HG03196 (cell line): Measurements from ENCODE around the gene ZSWIM9.

Experiments used
- ATAC-seq: cut with Tn5 transposase; IDR thresholded peaks from one replicate; pipeline ENCODE4 v1.9.1; 2021; ENCODE audit not compliant: unreplicated experiment

Gene ZSWIM9

DNA sequence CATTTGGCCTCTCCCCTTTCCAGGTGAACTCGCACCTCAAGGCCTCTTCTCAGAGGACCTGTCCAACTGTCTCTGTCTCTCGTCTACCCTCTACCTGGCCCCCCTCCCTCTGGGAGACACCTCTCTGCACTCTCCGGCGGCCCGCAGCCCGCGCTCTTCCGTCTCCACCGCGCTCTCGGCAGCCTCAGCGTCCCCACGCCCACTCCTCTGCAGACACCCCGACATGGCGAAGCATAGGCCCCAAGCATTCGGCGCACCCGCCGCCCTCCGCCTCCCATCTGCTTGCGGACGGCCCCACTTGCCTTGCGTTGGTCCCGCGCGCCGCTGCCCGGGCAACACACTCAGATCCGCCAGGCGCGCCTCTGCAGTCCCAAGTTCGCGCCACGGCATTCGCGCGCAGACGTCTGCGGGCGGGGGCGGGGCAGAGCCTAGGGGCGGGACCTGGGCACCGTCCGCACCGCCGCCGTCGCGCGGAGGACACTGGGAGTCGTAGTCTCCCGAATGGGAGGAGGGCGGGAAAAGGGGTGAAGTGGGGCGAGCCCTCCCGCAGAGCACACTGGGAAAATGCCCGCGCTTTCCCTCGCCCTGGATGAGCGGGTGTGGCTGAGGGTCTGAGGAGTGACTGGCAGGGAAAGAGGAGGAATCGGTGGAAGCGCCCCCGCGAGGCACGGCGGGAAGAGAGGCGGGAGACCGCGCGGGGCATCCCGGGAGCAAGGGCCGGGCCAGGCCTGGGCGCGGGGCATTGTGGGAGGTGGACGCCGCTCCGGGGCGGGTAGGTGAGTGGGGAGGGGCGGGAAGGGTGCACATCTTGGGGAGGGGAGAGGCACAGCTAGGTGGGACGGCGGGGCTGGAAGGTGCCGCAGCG, at the start of gene ZSWIM9, which contains the start of gene LIG1:
Gene ZSWIM9 (plus strand): TSS at position 742 of the 865 bp plus-strand sequence. CDS start 1,123 bp downstream, outside the sequence.
Gene LIG1 (minus strand): TSS at position 406 of the 865 bp plus-strand sequence. CDS start 4,778 bp downstream, outside the sequence.
- ATAC-seq, result peak; percentile 84

DNA sequence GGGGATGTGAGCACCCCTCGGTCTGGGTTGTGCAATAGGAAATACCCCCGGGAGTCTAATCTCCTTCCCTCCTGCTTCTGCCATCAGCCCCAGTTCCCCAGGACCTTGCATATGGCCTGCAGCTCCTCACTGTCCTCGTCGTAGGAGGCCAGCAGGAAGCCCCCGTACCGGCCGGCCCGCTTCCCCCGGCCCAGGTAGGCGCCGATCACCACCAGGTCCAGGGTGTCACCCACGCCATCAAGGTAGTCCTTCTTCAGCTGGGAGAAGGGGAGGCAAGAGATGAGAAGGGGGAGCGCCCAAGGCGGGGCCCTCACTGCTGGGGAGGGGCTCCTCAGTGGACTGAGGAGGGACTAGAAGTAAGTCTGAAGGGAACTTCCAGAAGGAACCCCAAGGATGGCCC, 49.4 kb upstream of the ZSWIM9 start:
- no peak for ATAC-seq

DNA sequence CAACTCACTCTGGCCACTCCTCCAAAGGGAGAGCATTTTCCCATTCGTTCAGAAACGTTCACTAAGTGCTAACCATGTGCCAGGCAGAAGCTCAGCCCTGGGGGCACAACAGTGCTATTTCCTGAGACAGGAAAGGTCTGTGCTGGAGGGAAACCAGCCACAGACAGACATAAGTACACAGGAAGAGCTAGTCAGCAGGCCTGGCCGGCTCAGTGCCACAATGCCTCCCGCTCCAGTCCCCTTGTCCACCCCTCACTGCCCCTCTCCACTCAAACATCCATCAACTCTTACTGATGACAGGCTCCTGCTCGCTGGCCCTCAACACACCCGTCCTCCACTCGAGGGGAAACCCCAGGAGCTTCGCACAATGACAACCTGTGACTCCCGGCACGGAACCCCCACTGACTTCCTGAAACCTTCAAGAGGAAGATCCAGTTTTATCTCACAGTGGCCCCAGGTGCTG, 48.5 kb upstream of the ZSWIM9 start:
- no peak for ATAC-seq

DNA sequence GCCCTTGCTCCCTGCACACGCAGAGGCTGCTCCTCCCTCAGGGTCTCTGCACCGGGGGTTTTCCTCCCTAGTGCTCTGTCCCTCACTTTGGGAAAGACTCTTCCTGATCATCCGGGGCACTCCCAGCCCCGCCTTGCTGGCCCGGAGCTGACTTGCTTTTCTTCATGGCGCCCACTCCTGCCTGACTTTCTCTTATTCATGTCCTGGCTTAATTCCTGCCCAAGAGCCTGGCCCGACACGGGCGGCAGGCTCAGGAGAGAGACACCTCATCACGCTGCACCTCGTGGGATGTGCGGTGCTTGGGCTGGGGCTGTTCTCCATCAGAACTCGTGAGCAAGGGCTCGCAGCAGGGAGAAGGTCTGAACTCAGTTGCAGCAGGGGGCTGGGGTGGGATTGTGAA, 48.1 kb upstream of the ZSWIM9 start:
- ATAC-seq, result no peak

DNA sequence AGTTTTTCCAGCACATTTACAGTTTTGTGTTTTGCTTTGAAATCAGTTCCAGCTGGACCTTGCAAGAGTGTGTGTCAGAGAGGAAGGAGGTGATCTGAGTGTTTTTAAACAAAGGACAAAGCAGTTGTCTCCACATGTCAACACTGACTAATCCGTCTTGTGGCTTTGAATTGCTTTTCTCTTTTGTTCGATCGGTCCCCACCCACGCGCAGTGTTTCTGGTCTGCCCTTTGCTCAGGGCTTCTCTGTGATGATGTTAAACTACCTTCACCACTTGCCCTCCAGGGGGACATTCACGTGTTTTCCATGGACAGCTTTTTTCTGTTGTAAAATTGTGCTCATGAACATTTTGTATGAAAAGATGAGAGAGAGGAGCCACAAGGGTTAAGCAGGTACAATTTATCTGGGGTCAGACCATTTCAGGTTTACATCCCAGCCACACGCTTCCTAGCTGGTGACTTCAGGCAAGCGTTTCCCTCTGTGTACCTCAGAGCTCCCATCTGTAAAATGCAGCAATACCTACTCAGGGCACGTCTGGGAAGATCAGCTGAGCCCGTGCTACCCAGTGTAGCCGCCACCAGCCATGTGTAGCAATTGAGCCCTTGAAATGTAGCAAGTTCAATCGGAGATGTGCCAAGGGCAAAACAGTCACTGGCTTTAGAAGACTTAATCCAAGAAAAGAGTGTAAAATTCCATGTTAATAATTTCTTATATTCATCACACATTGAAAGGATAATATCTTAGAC, 46.4 kb upstream of the ZSWIM9 start:
- no peak for ATAC-seq

DNA sequence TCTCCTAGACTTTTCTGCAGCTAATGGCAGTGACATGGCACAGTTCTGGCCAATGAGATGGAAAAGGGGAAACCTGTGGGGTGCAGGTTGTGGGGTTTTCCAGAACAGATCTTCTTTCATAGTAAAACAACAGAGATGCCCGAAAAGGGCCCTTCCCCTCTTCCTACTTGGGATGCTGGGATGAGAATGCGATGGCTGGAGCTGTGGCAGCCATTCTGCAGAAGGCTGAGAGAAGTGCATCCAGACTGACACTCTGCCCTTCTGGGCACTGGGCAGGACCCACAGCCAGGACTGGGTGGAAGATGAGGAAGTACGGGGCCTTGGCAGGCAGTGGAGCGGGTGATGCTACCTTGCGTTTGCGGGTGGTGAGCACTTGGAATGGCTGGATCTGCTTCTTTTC, 42.9 kb upstream of the ZSWIM9 start:
- ATAC-seq, result no peak

DNA sequence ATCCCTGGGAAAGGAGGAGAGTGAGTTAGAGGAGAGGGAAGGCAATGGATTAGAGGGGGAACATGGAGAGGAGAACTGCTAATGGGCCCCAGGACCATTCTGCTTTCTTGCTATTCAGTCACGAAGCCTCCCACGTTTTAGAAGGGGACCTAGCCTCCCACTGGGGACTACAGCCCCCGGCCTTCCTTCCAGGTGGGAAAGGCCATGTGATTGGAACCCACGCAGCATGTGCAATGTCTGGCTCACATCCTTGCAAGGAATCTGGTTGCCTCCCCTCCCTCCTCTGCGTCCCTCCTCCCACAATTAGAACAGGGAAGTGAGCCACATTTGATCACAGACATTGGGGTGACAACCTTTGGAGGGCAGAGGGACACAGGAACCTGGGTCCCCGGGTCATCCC, 37.4 kb upstream of the ZSWIM9 start:
- no peak for ATAC-seq

DNA sequence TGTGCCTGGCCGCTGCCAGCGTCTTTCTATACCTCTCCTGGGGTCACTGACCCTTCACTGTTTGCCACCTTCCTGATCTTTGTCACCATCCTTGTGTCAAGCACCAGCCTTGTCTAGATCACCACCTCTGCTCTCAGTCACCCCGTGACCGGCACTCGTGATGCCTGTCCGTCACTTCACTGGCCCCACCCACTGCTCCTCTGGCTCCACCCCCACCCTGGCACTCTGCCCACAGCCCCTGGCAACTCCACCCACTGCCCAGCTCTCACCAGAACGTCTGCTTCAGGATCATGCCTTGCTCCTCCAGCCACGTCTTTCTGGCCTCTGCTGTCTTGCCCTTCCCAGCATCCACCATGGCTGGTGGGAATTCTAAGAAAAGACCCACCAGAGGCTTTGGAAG, 35.1 kb upstream of the ZSWIM9 start:
- no peak for ATAC-seq

DNA sequence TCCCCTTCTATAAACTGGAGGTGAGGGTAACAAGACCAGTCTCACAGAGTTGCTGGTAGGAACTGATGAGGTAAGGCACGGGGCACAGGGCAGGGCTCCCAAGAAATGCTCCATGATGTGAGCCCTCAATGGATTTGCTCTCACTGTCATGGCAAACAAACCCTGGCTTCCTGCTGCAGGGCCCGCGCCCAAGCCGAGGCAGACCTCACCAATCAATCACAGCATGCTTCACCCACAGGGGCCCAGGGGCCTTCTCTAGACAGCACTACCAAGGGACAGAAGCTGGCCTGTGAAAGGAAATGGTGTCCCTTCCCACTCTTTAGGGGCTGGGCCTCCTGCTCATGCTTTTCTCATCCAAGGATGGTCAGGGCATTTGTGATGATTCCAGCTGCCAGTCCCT, 33.9 kb upstream of the ZSWIM9 start:
- no peak for ATAC-seq

DNA sequence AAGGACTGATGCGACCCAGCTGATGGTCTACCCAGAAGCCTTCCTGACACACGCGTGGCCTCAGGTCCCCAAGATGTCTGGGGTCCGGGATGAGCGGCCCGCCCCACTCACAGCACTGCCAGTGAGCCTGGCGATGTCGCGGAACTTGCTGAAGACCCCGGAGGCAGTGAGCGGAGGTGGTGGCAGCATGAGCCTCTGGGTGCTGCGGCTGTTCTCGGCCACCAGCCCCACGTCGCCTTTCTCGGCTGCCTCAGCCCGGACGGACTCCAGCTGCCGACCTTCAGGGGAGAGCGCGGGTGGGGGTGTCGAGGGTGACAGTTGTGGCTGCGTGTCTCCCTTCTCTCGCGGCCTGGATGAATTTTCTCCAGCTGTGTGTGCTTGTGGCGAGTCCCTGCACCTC, 33.1 kb upstream of the ZSWIM9 start:
- ATAC-seq, result no peak

DNA sequence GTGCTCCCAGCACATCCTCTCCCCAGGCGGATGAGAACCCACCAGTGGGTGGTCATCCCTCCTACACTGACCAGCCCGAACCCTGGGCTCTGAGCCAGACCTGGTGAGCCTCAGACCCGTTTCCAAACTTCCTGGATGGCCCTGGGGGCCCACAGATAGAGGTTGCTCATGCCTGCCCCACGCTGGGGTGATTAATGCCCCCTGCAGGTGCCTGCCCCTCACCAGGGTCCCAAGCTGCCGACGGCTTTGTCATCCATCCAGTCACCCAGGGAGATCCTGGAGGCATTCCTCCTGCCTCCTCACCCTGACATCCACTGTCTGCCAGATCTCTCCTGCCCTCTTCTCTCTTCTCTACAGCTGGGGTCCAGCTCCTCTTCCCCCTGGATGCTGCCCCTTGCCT, 31.4 kb upstream of the ZSWIM9 start:
- ATAC-seq, result no peak

DNA sequence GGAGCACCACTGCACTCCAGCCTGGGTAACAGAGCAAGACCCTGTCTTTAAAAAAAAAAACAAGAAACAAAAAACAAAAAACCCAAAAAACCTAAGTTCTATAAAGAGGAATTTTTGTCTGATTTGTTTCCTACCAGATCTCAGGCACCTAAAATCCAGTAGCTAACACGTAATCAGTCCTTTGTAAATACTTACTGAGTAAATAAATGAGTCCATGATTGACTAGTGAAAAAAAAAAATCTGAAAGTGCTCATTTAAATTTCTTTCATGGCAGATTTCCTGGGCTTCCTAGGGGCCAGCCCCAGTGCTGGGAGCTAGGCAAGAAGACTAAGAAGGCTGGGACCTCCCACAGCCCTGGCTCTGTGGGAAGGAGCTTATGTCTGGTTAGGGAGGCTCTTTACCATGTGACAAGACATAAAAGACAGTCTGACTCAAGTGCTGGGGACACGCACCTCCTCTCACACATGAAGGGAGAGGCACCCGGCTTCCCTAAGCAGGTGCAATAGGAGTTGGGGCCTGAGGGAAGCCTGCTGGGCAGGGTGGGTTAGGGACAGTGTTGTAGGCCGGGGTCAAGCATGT, 22.8 kb upstream of the ZSWIM9 start:
- ATAC-seq, result no peak

DNA sequence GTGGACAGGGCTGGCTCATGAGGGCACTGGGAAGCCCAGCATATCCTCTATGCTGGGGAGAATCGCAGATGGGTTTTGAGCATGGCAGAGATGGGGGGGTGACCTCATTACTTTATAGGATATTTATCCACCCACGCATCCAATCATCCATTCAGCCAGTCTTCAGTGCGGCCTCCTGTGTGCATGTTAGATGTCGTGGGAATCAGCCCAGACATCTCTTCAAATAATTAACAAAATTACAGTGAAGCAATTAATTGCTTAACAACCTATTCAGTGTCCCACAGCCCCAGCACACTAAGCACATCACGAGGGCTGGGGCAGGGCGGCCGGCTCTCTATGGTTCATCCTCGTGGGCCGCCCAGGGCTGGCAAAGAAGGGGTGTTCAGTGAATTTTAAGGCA, 21.9 kb upstream of the ZSWIM9 start:
- no peak for ATAC-seq

DNA sequence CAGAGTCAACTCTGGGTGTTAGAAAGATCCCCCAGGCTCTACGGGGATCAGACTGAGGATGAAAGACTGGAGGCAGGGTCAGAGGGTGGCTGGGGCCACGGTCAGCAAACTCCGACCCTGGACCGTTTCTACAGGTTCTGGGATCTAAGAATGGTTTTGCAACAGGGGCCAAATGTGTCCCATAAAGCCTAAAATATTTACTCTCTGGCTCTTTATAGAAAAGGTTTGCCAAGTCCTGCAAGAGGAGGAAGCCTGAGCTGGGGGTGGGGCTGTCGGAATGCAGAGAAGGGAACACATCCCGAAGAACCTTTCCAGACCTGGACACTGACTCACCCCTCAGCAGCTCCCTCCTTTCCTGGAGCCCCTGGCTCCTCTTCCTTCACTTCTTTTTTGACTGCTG, 21.1 kb upstream of the ZSWIM9 start:
- ATAC-seq, result no peak

DNA sequence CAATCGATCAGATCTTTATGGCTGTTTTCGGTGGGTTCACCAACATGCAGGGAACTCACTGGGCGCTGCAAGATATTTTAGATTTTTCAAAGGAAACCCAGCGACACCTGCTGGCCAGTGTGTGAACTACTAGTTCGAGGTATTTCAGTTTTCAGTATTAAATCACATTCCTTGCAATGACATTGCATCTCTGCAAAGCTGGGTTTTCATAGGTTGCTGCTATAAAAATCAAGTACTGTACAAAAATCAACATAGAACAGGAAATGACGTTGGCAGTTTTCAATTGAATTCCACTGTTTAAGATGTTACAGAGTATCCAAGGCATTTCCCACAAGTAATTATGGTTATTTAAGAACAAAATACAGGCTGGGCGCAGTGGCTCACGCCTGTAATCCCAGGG, 17.9 kb upstream of the ZSWIM9 start:
- ATAC-seq, result no peak

DNA sequence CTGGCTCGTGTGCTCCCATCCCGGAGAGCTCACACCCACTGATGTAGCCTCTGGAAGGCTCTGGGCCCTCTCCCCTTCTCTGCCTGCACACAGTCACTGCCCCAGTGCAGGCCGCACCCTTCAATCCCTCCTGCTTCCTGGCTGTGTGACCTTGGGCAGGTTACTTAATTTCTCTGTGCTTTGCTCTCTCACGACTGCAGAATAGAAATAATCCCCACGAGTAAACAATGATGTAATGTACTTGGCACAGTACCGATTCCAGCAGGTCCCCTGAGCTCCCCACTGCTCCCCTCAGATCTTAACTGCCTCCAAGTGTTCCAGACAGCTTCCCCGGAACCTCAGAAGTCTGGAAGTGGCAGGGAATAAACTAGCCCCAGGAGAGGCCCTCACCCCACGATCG, 16.5 kb upstream of the ZSWIM9 start:
- no peak for ATAC-seq

DNA sequence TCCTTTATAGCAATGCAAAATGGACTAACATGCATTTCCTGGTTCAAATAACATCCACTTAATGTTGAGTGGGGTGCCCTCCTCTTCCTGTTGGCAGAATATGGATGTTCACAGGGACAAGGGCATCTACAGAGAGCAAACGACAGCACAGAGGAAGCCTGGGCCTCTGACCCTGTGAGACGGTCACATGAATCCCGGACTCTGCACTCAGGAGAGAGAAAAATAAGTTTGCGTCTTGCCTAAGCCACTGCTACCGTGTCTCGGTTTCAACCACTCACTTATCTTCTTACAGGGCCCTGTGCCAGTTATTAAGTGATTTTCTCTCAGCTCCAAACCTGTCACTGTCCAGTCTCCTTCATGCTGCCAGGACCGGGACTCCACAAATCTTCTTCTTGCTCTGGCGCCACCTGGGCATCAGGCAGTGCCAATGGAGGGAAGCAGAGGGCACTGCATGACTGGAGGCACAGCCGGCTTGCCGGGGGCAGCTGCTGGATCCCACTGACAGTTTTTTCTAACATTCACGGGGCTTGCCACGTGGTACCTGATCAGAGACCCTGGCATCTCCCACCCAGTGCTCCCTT, 12.2 kb upstream of the ZSWIM9 start:
- ATAC-seq, result no peak

DNA sequence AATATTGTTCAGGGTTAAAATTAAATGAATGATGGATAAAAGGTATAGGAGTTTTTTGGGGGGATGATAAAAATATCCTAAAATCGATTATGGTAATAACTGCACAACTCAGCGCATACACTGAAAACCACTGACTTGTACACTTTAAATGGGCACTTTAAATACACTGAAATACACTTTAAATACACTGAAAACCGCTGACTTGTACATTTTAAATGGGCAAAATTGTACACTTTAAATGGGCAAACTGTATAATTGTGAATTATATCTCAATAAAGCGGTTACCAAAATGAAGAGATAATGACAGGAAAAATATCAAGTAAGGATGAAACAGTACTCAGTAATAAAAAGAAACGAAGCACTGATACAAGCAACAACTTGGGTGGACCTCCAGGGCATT, 1.8 kb upstream of the ZSWIM9 start:
- ATAC-seq, result no peak

DNA sequence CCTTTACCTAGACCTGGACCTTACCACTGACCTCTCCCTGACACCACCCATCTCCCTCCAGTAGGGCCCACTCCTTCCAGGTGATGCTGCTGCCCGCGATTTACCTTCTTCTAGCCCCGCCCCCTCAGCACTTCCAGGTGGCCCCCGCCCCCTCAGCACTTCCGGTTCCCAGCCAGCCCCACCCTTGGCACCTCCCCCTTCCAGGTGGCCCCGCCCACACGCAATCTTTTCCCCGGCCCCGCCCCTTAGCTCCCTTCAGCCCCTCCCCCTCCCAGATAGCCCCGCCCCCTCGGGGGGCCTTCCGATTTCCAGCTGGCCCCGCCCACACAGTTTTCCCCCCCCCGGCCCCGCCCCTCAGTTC, 922 bp upstream of the ZSWIM9 start:
- ATAC-seq, result peak; percentile 24

DNA sequence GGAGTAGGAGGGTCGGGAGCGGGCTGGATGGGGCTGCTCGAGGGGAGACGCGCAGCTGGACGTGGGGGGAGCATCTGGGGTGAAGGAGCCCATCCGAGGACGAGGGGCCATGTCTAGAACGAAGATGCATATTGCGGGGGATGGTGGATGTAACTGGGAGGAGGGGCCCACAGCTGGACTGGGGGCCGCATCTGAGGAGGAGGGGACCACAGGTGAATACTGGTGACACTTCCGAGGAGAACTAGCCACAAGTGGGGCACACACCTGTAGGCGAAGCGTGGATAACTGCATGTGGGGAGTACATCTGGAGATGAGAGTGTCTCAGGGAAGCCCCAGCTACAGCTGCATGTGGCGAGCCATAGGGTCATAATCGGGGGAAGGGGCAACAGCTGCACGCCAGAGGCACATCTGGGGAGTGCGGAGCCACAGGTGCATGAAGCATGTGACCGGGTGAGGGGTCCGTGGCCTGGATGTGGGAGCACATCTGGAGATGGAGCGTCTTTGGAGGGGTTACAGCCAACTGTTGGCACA, 402 bp downstream of the ZSWIM9 start:
- no peak for ATAC-seq

DNA sequence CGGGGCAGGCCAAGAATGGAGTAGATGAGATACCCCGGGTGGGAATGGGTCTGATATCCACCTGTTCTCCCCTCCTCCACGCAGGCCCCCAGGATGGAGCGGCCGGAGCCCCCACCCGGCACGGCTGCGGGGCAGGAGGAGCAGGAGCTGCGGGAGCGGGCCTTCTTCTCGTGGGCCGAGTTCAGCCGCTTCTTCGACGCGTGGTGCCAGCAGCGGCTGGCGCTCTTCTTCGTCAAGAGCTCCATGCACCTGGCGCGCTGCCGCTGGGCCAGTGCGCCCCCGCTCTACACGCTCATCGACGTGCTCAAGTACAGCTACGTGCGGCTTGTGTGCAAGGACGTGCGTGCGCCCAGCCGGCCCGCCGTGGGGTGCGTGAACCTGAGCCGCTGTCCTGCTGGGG, 1.2 kb downstream of the ZSWIM9 start:
- ATAC-seq, result no peak
